HG02981 (cell line): ENCODE results near the gene HNRNPF.

Experiments used
- ATAC-seq: cut with Tn5 transposase; IDR thresholded peaks from one replicate; pipeline ENCODE4 v1.9.1; 2021; ENCODE audit warnings: mild to moderate bottlenecking, moderate library complexity; ENCODE audit not compliant: unreplicated experiment

HNRNPF gene

DNA sequence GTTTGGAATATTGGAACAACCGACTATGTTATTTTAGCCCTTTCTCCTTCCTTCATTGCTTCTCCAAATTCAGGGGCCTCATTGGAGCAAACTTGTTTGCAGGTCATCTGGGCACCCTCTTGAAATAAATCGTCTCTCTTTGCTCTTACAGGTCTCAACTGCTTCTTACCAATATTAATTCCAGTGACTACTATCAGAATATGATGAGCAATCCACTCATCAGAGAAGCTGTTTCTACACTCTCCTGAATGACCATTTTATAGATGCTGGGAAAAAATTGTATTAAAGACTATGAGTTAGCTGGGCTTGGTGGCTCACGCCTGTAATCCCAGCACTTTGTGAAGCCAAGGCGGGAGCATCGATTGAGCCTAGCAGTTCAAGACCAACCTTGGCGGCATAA, 12.5 kb upstream of the HNRNPF start:
- no peak for ATAC-seq

DNA sequence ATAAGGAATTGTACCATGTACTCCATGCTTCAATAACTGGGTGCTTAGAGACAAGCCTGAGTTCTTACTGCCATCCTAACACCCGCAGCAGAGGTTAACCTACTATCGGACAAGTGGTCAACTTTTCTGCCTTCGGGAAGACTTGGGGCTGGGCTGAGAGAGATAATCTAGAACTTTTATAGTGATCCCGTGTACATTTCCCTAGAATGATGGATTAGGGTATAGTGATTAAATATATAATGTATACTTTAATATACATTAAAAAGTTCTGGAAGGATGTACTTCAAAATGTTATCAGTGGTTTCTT, 12.2 kb upstream of the HNRNPF start:
- no peak for ATAC-seq

DNA sequence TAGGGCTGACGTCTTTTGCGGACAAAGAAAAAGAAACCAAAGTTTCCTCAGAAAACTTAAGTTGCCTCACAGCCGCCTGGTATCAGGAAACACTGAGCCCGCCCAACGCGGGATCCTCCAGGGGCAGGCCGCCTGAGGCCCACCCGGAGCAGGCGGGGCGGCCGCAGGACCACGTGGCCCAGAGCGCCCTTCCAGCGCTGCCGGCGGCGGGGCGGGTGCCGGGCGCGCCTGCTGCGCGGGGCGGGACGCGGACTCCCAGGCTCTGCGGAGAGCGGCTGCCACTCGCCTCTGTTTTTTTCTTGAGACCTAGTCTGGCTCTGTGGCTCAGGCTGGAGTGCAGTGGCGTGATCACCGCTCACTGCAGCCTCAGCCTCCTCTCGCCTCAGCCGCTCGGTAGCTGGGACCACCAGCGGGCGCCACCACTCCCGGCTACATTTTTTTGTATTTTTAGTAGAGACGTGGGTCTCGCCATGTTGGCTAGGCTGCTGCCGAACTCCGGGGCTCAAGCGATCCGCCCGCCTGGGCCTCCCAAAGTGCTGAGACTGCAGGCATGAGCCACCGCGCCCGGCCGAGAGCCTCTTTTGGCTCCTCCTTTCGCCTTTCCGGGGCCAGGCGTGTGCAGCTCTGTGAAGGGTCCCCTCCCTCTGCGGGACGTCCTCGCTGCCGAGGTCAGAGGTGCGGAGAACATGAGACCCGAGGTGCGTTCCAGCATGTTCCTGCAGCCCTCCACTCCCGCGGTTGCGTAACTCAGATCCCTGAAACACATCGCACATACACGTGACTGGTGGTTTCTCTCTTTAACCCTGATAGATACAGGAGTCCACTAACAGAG, 11.6 kb upstream of the HNRNPF start:
- peak; percentile 76 for ATAC-seq

DNA sequence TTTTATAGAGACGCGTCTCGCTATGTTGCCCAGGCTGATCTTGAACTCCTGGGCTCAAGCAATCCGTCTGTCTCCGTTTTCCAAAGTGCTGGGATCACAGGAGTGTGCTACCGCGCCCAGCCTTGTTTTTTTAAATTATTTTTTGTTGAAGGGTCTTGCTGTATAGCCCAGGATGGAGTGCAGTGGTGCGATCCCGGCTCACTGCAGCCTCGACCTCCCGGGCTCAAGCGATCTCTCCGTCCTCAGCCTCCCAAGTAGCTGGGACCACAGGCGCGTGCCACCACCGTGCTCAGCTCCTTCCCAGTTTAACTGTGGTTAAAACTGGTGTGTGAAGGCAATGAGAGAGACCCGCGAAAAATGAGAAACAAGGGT, 11.0 kb upstream of the HNRNPF start:
- no peak for ATAC-seq

DNA sequence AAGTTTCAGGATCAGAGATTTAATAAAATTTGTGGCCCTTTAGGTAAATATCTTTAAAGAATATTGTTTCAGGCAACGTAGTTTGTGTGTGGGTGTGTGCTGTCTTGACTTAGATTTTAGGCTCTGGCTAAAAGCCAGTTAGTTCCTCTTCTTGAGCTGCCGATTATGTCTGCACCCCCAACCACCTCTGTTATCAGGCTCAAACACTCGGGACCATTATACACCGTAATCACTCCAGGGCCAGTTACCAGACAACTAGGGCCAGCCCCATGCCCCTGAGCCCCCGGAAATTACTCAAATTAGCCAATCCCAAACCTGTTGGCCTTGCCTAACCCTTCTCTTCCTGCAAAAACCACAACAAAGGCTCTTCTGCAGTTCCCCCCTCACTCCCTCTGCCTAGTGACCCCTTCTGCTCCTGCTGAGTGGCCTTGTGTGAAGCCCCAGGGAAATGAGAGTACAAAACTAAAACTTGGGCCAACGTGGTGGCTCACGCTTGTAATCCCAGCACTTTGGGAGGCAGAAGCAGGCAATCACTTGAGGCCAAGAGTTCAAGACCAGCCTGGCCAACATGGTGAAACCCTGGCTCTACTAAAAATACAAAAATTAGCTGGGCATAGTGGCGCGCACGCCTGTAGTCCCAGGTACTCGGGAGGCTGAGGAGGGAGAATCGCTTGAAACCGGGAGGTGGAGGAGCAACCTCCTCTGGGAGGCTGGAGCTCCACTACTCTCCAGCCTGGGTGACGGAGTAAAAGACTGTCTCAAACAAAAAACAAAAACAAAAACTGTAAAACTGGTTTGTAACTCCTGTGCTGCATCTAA, 9.2 kb upstream of the HNRNPF start:
- ATAC-seq = no peak

DNA sequence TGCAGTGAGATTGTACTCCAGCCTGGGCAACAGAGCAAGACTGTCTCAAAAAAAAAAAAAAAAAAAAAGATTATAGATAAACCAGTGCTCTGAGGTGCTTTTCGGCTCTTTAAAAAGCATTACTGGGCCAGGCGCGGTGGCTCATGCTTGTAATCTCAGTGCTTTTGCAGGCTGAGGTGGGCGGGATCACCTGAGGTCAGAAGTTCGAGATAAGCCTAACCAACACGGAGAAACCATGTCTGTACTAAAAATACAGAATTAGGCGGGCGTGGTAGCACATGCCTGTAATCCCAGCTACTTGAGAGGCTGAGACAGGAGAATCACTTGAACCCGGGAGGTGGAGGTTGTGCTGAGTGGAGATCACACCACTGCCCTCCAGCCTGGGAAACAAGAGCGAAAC, 6.6 kb upstream of the HNRNPF start:
- no peak for ATAC-seq

DNA sequence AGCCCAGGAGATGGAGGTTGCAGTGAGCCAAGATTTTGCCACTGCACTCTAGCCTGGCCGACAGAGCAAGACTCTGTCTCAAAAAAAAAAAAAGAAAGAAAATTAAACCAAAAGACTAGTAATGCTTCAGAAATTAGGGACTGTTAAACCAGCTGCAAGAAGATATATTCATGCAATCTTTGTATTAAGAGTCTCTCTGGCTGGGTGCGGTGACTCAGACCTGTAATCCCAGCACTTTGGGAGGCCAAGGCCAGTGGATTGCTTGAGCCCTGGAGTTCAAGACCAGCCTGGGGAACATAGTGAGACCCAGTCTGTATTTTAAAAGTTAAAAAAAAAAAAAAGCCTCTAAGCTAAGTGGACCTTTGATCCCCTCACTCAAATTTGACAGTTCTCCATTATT, 2.5 kb upstream of the HNRNPF start:
- ATAC-seq = no peak

DNA sequence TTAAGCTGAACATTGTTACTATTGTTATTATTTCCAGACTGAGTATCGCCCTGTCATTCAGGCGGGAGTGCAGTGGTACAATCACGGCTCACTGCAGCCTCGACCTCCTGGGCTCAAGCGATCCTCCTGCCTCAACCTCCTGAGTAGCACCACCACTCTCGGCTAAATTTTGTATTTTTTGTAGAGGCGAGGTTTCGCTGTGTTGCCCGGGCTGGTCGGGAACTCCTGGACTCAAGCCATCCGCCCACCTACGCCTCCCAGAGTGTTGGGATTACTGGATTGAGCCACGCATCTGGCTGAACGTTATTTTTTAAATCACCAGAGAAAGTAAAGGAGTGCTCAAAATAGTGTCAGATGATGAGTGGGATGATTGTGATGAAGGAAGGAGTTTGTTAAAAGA, 1.4 kb upstream of the HNRNPF start:
- ATAC-seq = no peak

DNA sequence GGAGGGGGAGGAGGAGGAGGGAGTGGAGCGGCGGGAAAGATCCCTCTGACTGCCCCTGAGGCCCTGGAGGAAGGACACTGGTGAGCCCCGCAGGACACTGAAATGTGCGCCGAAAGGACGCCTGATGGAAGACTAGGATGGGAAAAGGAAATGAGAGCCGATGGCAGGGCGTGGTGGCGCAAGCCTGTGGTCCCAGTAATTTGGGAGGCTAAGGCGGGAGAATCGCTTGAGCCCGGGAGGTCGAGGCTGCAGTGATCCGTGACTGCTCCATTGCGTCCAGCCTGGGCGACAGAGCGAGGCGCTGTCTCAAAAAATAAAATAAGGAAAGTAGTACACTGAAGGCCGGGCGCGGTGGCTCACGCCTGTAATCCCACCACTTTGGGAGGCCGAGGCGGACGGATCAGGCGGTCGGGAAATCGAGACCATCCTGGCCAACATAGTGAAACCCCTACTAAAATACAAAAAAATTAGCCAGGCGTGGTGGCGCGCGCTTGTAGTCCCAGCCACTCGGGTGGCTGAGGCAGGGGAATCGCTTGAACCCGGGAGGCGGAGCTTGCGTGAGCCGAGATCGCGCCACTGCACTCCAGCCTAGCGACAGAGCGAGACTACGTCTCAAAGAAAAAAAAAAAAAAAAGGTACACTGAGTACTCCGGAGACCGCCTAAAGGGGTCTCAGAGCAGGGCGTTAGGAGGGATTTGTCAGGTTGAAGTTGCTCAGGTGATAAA, 561 bp upstream of the HNRNPF start:
- ATAC-seq = no peak

DNA sequence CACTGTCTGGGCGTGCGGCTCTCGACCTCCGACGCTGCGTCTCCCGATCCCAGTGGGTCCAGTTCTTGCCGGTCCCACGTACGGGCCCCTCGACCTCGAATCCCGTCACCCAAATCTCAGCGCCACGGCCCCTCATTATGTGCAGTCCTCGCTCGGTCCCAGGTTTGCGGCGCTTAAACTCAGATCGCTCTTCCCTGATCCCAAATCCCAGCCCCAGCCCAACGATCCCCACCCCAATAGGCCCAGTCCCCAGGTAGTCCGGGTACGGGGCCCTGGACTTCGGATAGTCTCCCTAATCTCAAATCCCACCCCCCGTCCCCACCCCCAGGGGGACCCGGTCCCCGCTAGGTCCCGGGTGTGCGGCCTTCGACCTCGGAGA, 666 bp downstream of the HNRNPF start:
- ATAC-seq = no peak

DNA sequence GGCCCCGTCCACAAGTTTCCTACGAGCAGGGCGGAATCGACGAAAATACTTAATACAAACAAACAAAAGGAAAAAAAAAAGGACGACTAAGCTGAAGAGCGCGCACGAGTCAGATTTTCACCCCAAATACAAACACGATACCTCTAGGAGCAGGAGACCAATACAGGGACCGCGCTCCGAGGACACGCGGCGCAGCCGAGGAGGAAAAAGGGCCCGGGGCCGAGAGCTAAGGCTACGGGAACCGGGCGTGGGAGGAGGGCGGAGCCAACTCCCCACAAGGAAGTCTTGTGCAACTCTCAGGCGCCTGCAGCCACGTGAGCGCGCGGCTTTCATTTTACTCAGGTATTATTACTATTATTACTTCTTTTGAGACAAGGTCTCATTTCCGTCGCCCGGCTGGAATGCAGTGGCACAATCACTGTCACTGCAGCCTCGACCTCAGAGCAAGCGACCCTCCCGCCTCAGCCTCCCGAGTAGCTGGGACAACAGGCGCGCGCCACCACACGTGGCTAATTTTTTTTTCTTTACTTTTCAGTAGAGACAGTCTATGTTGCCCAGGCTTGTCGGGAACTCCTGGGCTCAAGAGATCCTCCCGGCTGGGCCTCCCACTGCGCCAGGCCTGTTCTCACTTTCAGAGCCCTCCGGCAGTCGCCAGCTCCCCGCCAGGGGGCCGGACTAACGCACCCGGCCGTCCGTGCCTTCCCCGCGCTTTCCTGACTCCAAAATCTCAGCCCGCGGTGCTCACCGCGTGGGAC, 1.2 kb downstream of the HNRNPF start:
- peak; percentile 40 for ATAC-seq

DNA sequence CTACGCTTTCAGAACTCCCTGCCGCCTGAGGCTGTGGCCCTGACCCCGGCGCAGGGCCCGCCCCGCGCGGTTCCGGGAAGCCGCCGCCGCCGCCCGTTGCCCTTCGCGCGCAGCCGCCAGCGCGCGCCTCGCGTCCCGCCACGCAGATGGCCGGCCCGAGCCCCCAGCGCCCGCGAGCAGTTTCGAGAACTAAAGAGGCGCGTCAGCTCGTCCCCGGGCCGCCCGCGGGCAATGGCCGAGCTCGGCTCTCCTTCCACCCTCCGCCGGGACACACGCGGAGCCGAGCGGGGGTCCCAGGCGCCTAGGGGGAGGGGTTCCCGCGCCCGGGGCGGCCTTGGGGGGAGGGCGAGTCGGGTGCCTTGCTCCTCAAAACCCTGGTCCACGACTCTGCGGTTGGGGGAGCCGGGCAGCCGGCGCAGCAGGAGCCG, 1.8 kb downstream of the HNRNPF start:
- peak; percentile 11 for ATAC-seq

DNA sequence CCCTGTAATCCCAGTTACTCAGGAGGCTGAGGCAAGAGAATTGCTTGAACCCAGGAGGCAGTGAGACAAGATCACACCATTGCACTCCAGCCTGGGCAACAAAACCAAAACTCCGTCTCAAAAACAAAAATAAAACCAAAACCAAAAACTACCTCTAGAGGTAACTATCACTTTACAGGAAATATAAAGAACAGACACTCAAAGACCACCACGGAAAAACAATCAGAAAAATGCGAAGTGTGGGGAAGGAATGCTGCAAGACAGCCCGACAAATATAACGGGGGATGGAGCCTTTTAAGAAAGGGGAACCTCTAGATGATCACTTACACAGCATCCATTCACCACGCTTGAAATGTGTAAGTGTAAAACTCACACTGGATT, 4.3 kb downstream of the HNRNPF start:
- no peak for ATAC-seq

DNA sequence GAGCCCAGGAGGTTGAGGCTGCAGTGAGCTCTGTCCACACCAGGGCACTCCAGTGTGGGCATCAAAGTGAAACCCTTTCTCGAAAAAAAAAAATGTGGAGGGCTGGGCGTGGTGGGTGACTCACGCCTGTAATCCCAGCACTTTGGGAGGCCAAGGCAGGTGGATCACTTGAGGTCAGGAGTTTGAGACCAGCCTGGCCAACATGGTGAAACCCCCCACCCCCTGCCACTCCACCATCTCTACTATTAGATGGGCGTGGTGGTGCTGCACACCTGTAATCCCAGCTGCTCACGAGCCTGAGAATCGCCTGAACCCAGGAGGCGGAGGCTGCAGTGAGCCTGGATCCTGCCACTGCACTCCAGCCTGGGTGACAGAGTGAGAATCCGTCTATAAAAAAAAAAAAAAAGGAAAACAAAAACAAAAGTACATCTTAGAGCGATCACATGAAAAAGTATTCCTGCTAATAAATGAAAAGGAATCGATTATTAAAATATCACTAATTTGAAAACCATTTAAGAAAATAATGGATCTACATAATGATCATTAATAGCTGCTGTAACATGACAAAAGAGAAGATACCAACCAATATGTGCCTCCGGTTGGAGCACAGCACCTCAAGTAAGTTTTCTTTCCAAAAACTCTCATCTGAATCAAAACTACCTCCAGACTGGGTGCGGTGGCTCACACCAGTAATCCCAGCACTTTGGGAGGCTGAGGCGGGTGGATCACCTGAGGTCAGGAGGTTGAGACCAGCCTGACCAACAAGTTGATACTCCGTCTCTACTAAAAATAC, 4.9 kb downstream of the HNRNPF start:
- ATAC-seq = no peak

DNA sequence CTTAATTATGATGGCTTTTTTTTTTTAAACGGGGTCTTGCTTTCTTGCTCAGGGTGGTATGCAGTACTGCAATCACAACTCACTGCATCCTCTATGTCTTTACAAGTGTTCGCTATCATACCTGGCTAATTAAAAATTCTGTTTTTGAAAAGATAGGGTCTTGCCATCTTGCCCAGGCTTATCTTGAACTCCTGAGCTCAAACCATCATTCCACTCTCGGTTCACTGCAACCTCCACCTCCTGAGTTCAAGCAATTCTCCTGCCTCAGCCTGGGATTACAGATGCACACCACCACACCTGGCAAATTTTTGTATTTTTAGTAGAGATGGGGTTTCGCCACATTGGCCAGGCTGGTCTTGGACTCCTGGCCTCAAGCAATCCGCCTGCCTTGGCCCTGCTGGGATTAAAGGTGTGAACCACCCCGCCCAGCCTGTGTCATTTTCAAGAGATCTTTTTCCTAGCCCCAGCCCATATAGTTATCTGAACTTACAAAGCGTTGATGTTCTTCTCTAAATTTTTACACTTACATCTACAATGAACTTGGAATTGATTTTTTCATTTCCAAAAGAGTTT, 6.0 kb downstream of the HNRNPF start:
- ATAC-seq = no peak

DNA sequence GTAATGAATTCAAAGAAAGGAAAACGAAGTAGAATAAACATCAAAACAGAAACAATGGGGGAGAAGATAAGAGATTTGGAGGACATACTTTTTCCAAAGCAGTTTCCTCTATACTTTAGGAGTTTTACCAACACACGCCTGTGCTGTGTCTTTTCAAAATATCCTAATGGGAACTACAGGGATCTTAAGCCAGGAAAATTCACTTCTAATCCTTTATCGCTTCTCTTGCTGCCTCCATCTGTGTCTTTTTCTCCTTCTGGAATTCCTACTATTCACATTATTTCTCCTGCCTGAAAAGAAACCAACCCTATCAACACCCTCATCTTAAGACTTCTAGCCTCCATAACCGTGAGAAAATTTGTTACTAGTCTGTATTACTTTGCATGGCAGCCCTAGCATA, 6.8 kb downstream of the HNRNPF start:
- ATAC-seq = no peak

DNA sequence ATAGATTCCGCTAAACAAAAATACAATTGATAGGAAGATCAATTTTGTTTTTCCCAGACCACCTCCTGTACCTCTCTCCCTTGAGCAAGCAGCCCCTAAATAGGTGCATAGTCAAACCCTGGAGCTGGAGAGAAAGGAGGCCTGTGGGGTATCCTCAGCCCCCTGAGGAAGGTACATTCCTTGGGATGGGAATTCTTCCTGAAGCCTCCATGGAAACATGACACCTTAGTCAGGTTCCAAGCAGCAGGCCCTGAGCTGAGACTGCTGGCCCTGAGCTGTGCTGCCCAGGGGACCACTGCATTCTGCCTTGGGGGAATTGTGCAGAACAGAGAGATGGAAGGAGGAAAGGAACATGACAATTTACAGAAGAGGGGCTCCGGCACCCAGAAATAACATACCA, 7.4 kb downstream of the HNRNPF start:
- ATAC-seq = no peak

DNA sequence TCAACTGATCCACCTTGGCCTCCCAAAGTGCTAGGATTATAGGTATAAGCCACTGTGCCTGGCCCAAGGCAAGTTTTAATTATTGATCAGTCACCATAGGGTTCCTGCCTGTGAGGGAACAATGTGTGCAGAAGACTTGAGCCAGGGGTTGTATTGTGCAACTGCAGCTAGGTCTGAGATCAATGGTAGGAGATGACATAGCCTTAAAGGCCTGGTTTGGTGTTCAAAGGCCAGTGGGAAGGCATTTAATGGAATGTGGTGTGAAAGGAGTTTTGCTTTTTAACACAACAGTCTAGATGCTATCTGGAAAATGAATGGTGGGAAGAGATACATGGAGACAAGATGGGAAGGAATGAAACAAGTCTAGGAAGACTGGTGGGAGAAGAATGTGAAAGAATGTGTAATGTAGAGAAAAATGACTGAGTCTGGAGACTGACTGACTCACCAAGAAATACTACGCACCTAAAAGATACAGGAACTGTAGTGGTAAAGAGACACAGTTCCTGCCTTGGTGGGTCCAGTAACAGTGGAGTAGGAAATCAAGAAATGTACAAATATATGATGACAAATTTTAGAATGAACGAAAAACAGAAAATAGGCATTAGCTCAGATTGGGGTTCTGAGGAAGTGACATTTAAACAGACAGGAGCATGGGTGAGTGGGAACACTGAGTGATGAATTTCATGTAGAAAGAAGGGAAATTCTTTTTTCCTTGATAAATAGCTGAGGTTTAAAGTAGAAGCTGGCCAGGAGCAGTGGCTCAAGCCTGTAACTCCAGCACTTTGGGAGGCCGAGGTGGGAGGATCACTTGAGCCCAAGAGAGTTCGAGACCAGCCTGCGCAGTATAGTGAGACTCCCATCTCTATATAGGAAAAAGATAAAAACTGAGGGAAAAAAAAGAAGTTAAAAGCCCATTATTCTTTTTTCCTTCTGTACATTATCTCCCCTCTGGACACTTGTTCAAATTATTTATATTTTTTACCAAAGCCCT, 9.4 kb downstream of the HNRNPF start:
- no peak for ATAC-seq

DNA sequence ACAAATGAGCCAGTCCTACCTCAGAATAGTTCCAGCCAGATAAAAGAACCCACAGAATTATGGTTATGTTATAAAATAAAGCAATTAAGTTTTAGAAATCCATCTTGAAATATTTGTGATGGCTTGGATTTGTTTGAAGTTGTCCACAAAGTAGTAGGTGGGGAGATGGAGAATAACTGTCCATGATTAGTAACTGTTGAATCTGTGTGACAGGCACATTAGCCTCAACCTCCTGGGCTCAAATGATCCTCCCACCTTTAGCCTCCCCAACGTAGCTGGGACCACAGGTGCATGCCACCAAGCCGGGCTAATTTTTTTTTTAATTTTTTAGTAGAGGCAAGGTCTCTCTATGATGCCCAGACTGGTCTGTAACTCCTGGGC, 10.1 kb downstream of the HNRNPF start:
- no peak for ATAC-seq
